ENCODE data around the gene DAB1. TPM values are rescaled to one million over a fixed set of nuclear protein-coding genes. Genes with fewer than 3 reads are reported as not detected.

DAB1 gene
- total and polyA plus RNA-seq, 2 of the 8 experiments (the other 6 are each of a cell fraction or from before 2014, with no cell fraction given) = 4.4 to 11.8 TPM

- TF ChIP-seq CHD7 (IDR thresholded peaks at IDR 0.05; ENCODE audit: insufficient replicate concordance, low read length) = no peak
These were observed 167.9 kb downstream of the DAB1 start (continued) for GRCh38 chr1:57255945-57256344.

Data from H1 (cell line).